Lower leg skin (tissue), 4 donors: ENCODE results near the gene FARS2. TPM values are rescaled to one million over a fixed set of nuclear protein-coding genes. Genes with fewer than 3 reads are reported as not detected.

Source experiments
- DNase-seq, 2 donors: peaks; one replicate each; pipeline ENCODE4 v3.0.0-alpha.2; 2019; ENCODE audit warnings: low spot score in 2 of 2
- H3K4me3 ChIP-seq: fragments of 200-600 bp; sonication (generic); 2 replicates; pipeline ENCODE4 v1.5.1; 2017; ENCODE audit warnings: mild to moderate bottlenecking, low read depth; ENCODE audit not compliant: poor library complexity, severe bottlenecking
- CTCF ChIP-seq, 3 donors: fragments of 450-650 bp; IDR thresholded peaks; one replicate each; pipeline ENCODE4 v1.5.1; 2016; ENCODE audit warnings: antibody characterized with exemption in 3 of 3, mild to moderate bottlenecking in 3 of 3, moderate library complexity in 2 of 3
- POLR2A ChIP-seq, 2 donors: fragments of 450-650 bp; IDR thresholded peaks; one replicate each; pipeline ENCODE4 v1.6.1; 2016 to 2017; ENCODE audit warnings: antibody characterized with exemption in 2 of 2, mild to moderate bottlenecking in 1 of 2, moderate library complexity in 1 of 2
- WGBS, 2 donors: methylation state at CpG; one replicate each; pipeline ENCODE4 v1.1.5; 2018; 5-methylcytosine and 5-hydroxymethylcytosine counted together
- intact Hi-C: fragments of 100-400 bp; cut with DNase I; formaldehyde crosslinking; loops from one replicate; pipeline ENCODE4 v1.15.0; 2023; ENCODE audit warnings: low total_unique reads
- total RNA-seq, 4 donors: library from RNA; depleted of rRNA; stranded (reverse); fragments of >200 nt; gene quantifications; one replicate each; pipeline ENCODE4 v1.1.0, GENCODE V29; 2016

Gene FARS2
- total RNA-seq, 4 donors from 2014 or later = 7.0 to 14.7 (median 11.1) TPM

- TF ChIP-seq CTCF (IDR thresholded peaks at IDR 0.05) (no peak), POLR2A (IDR thresholded peaks at IDR 0.05) (no peak)
- intact Hi-C loops = no loop called here
- 93 to 95% methylated on average over 9 of the region's 9 CpGs for WGBS, 2 donors
- no peak overlapping the region for H3K4me3 ChIP-seq
- DNase-seq = peak in 1 of 2 donors; percentile 57
Measured at GRCh38 chr6:5749651-5750215, 488.4 kb downstream of the FARS2 start.

GRCh38 chr6:5751525-5752390 lies 490.4 kb downstream of the FARS2 start:
- 69 to 78% methylated on average over 9 of the region's 9 CpGs for WGBS, 2 donors

GRCh38 chr6:5752391-5752680 lies 491.0 kb downstream of the FARS2 start:
- intact Hi-C loops = no loop called here
- no peak overlapping the region for H3K4me3 ChIP-seq
- TF ChIP-seq CTCF (IDR thresholded peaks at IDR 0.05) (no peak), POLR2A (IDR thresholded peaks at IDR 0.05) (no peak)
- 72% methylated on average over 5 of the region's 5 CpGs for WGBS, 2 donors
- peak in 1 of 2 donors; percentile 75 for DNase-seq

More at GRCh38 chr6:5751525-5752390, 490.4 kb downstream of the FARS2 start:
- intact Hi-C loops = no loop called here
- no peak for TF ChIP-seq POLR2A (IDR thresholded peaks at IDR 0.05)
- TF ChIP-seq CTCF (IDR thresholded peaks at IDR 0.05) = no peak
- no peak overlapping the region for H3K4me3 ChIP-seq
- peak in 1 of 2 donors; percentile 49 for DNase-seq

GRCh38 chr6:5753209-5753608 lies 491.9 kb downstream of the FARS2 start:
- no peak overlapping the region for H3K4me3 ChIP-seq
- no peak for TF ChIP-seq CTCF (IDR thresholded peaks at IDR 0.05)
- TF ChIP-seq POLR2A (IDR thresholded peaks at IDR 0.05) = no peak
- intact Hi-C loops = no loop called here
- peak in 1 of 2 donors; percentile 20 for DNase-seq
- WGBS, 2 donors = 95 to 97% methylated on average over 4 of the region's 4 CpGs

GRCh38 chr6:5754904-5755303 lies 493.6 kb downstream of the FARS2 start:
- WGBS, 2 donors = 87 to 89% methylated on average over 2 of the region's 2 CpGs
- intact Hi-C loops = no loop called here
- TF ChIP-seq CTCF (IDR thresholded peaks at IDR 0.05) (no peak), POLR2A (IDR thresholded peaks at IDR 0.05) (no peak)
- H3K4me3 ChIP-seq = no peak overlapping the region
- no peak for DNase-seq
